GM12865 (cell line): ENCODE data around the gene FAAP100.
"Not testable (repeated sequence)": the region's sequence is repeated elsewhere in the genome, so short reads cannot be mapped to it uniquely, and the experiment has no call there.

ENCODE experiments used
- DNase-seq: peaks from one replicate; pipeline ENCODE4 v3.0.0; 2010; ENCODE audit warnings: low read depth
- H3K4me3 ChIP-seq: 2 replicates; pipeline ENCODE4 v1.5.1; 2011; ENCODE audit warnings: mild to moderate bottlenecking, low read depth, low read length, control low read depth
- TF ChIP-seq, protein P1 (sequence below): IDR thresholded peaks from 2 replicates; pipeline ENCODE4 v1.5.1; 2011; ENCODE audit warnings: low read length, control low read depth, low read depth, inconsistent platforms; ENCODE audit not compliant: insufficient read depth; ENCODE audit errors: missing control alignments

FAAP100 gene

DNA sequence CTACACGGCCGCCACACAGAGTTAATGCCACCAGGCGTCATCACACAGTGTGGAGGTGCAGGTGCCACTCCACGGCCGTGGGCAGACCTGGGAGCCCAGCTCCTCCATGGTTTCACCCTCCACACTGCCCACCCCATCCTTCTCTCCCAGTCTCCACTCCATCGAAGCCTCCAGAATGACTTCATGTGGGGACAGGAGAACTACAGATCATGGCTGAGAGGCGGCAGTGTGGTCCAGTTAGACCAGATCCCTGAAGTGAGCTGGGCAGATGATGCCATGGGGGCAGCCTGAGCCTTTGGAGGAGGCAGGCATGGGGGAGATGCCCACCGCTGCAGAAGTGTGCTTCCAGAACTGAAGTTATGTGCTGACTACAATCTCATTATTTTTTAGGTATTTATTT is 38.0 kb upstream of the FAAP100 start:
- no peak overlapping the region for H3K4me3 ChIP-seq
- DNase-seq, result no peak
- TF ChIP-seq, protein P1, sequence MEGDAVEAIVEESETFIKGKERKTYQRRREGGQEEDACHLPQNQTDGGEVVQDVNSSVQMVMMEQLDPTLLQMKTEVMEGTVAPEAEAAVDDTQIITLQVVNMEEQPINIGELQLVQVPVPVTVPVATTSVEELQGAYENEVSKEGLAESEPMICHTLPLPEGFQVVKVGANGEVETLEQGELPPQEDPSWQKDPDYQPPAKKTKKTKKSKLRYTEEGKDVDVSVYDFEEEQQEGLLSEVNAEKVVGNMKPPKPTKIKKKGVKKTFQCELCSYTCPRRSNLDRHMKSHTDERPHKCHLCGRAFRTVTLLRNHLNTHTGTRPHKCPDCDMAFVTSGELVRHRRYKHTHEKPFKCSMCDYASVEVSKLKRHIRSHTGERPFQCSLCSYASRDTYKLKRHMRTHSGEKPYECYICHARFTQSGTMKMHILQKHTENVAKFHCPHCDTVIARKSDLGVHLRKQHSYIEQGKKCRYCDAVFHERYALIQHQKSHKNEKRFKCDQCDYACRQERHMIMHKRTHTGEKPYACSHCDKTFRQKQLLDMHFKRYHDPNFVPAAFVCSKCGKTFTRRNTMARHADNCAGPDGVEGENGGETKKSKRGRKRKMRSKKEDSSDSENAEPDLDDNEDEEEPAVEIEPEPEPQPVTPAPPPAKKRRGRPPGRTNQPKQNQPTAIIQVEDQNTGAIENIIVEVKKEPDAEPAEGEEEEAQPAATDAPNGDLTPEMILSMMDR, result no peak

DNA sequence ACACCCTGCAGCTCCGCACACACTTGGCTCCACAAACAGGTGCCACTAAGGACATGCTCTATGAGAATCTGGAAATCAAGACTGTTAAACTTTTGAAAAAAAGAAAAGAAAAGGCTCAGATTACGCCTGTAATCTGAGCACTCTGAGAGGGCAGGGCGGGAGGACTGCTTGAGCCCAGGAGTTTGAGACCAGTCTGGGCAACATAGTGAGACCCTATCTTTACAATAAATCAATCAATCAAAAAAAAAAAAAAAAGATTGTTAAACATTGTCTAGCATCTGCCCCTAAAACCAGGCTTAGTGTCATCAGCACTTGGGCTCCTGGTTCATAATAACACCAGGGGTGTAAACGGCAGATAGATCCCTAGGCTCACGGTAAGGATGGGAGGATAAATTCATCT is 37.5 kb upstream of the FAAP100 start:
- TF ChIP-seq, protein P1, result no peak

DNA sequence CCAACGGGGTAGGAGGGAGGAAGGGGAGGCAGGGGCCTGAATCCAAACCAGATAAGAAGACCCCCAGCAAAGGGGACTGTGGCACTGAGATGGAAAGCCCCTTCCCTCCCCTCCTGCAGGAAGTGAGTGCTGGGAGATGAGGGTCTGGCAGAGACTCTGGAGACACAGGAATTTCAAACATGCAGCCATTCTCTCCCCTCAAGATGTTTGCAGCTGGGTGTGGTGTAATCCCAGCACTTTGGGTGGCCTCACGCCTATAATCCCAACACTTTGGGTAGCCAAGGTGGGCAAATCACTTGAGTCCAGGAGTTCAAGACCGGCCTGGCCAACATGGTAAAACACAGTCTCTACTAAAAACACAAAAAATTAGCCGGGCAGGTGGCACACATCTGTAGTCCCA is 33.9 kb upstream of the FAAP100 start:
- TF ChIP-seq, protein P1, result no peak
- H3K4me3 ChIP-seq, result no peak overlapping the region
- no peak for DNase-seq

More for the DNA sequence above, 37.5 kb upstream of the FAAP100 start:
- no peak for DNase-seq
- H3K4me3 ChIP-seq, result no peak overlapping the region

GRCh38 chr17:81584771-81585170 is 32.6 kb upstream of the FAAP100 start:
- H3K4me3 ChIP-seq, DNase-seq: not testable (repeated sequence)

DNA sequence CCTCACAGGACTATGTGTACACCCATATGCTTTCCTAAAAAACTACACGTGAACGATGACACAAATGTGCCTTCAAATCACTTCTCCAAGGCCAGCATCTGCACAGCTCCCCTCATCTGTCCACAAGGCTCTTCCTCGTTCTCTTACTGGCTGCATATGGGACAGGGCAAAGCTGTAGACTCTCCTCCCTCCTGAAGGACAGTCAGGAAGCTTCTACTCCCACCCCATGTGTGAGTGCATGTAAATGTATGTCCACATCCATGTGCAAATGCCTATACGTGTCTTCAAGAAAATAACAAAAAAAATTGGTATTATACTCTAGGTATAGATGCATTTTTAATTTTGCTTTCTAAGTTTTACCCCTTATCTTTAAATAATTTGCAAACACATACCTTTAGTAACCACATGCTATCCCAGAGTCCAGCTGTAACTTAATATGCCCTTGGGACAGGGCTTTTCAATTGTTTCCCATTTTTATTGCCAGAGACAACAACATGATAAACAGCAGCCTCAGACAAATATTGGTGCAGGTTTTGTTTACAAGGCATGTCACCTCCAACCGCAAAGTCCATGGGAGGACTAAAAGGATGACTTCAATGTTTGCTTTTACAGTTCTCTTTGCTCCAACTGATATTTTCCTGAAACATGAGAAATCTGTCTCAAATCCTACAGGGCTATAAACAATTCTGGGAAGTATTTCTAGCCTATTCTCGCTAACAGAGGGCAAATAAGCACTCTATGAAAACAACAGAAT is 31.6 kb upstream of the FAAP100 start:
- no peak for DNase-seq
- TF ChIP-seq, protein P1, result no peak
- no peak overlapping the region for H3K4me3 ChIP-seq

DNA sequence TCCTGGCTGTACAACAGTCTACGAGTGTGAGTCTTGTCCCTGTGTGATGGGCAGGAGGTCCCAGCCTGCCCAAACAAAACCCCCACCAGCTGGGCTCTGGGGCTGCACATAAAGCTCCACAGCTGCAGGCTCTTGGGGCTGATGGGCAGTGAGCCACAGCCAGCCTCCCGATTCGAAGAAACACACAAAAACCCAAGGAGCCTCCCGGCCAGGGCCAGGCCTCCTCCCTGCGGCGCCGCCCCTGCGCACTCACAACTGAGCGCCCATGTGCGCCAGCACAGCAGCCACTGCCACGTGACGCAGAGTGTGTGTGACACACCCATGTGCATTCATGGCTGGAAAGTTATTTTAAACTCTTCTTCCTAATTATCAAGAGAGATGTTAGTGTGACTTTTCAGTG is 30.6 kb upstream of the FAAP100 start:
- TF ChIP-seq, protein P1, result no peak
- DNase-seq, result no peak
- H3K4me3 ChIP-seq, result no peak overlapping the region

- TF ChIP-seq, protein P1, result no peak
- H3K4me3 ChIP-seq, result no peak overlapping the region
- DNase-seq, result no peak
Measured at GRCh38 chr17:81582341-81582740, 30.2 kb upstream of the FAAP100 start.
